NT2/D1 (cell line): ENCODE data around the gene STOX1.
"Not testable (repeated sequence)": the region's sequence is repeated elsewhere in the genome, so short reads cannot be mapped to it uniquely, and the experiment has no call there.

Experiments
- DNase-seq: peaks from one replicate; pipeline ENCODE4 v3.0.0-alpha.2; 2011; ENCODE audit warnings: low read depth, low spot score
- H3K27me3 ChIP-seq: 2 replicates; pipeline ENCODE4 v1.6.0; 2011; ENCODE audit warnings: mild to moderate bottlenecking; ENCODE audit not compliant: insufficient read length, insufficient read depth
- H3K36me3 ChIP-seq: 2 replicates; pipeline ENCODE4 v1.6.1; 2011; ENCODE audit warnings: mild to moderate bottlenecking, low read length, mixed read lengths; ENCODE audit not compliant: insufficient read depth, insufficient read length
- H3K4me1 ChIP-seq: 2 replicates; pipeline ENCODE4 v1.5.1; 2011; ENCODE audit not compliant: insufficient read depth, insufficient read length
- H3K4me3 ChIP-seq: 2 replicates; pipeline ENCODE4 v1.5.1; 2011; ENCODE audit warnings: low read depth; ENCODE audit not compliant: insufficient read length
- H3K9ac ChIP-seq: 2 replicates; pipeline ENCODE4 v1.6.0; 2011; ENCODE audit warnings: low read depth; ENCODE audit not compliant: insufficient read length
- H3K9me3 ChIP-seq: 2 replicates; pipeline ENCODE4 v1.5.1; 2011; ENCODE audit warnings: mild to moderate bottlenecking, low read length; ENCODE audit not compliant: insufficient read depth
- SUZ12 ChIP-seq: IDR thresholded peaks from 2 replicates; pipeline ENCODE4 v1.6.1; 2011; ENCODE audit not compliant: insufficient read length, insufficient read depth; ENCODE audit errors: extremely low read depth
- YY1 ChIP-seq: IDR thresholded peaks from 2 replicates; pipeline ENCODE4 v1.6.1; 2011; ENCODE audit not compliant: insufficient read length, insufficient read depth
- ZNF274 ChIP-seq: IDR thresholded peaks from 2 replicates; pipeline ENCODE4 v1.6.1; 2011; ENCODE audit warnings: mild to moderate bottlenecking, low read depth, low read length

The STOX1 gene

GRCh38 chr10:68934994-68935393 lies 107.7 kb downstream of the STOX1 start:
- H3K4me1 ChIP-seq = no peaks in the 10 kb centered on the region
- H3K4me3 ChIP-seq = no peak overlapping the region
- no peak for TF ChIP-seq YY1
- TF ChIP-seq SUZ12 = no peak
- TF ChIP-seq ZNF274 = no peak
- H3K36me3 ChIP-seq = peaks cover 38% of the 10 kb centered on the region
- no peaks in the 10 kb centered on the region for H3K9me3 ChIP-seq
- H3K27me3 ChIP-seq = no peaks in the 10 kb centered on the region
- H3K9ac ChIP-seq = no peak overlapping the region
- no peak for DNase-seq

GRCh38 chr10:68938117-68938516 lies 110.8 kb downstream of the STOX1 start:
- Histone ChIP-seq H3K4me3 (no peak overlapping the region), H3K36me3 (peaks cover 34% of the 10 kb centered on the region), H3K9ac (no peak overlapping the region), H3K9me3 (no peaks in the 10 kb centered on the region), H3K27me3 (no peaks in the 10 kb centered on the region), H3K4me1 (no peaks in the 10 kb centered on the region)
- no peak for DNase-seq
- TF ChIP-seq ZNF274 (no peak), SUZ12 (no peak)

GRCh38 chr10:68938884-68939283 lies 111.6 kb downstream of the STOX1 start:
- H3K36me3 ChIP-seq = peaks cover 40% of the 10 kb centered on the region
- TF ChIP-seq ZNF274 (no peak), SUZ12 (no peak), YY1 (no peak)

GRCh38 chr10:68940917-68941316 lies 113.6 kb downstream of the STOX1 start:
- not testable (repeated sequence) for H3K27me3 ChIP-seq, H3K9me3 ChIP-seq, H3K4me3 ChIP-seq, H3K4me1 ChIP-seq, DNase-seq, H3K9ac ChIP-seq
- H3K36me3 ChIP-seq = peaks cover 33% of the 10 kb centered on the region

More at GRCh38 chr10:68938884-68939283, 111.6 kb downstream of the STOX1 start:
- DNase-seq = no peak
- Histone ChIP-seq H3K9ac (no peak overlapping the region), H3K4me3 (no peak overlapping the region), H3K27me3 (no peaks in the 10 kb centered on the region), H3K9me3 (no peaks in the 10 kb centered on the region), H3K4me1 (no peaks in the 10 kb centered on the region)
